Activated CD8-positive, alpha-beta T cell treated with anti-CD3 and anti-CD28 coated beads, Interleukin-2, amount 10 ng/mL, durations not matched to agents 7 days and 5 days (primary cell): ENCODE measurements around the gene ZNF747. TPM values are rescaled to one million over a fixed set of nuclear protein-coding genes. Genes with fewer than 3 reads are reported as not detected.

ENCODE experiments used
- ATAC-seq: fragments of 150-1000 bp; cut with Tn5 transposase; one replicate; pipeline ENCODE4 v1.10.0; 2021; ENCODE audit warnings: moderate library complexity
- CTCF ChIA-PET: fragments of 350-600 bp; sonication (Branson Sonifier 250); formaldehyde crosslinking; loops from one replicate; lab custom pipeline; 2021; ENCODE audit warnings: antibody characterized with exemption; lab: Charles Lee
- POLR2A ChIA-PET: fragments of 350-600 bp; sonication (Branson Sonifier 250); formaldehyde crosslinking; loops from one replicate; lab custom pipeline; 2021; ENCODE audit warnings: antibody characterized with exemption; lab: Charles Lee
- DNase-seq: peaks from one replicate; pipeline ENCODE4 v3.0.0-alpha.2; 2020
- H3K27ac Mint-ChIP-seq: one replicate; pipeline ENCODE4 v1.8.0; 2021; ENCODE audit warnings: mild to moderate bottlenecking, mixed read lengths
- H3K27me3 Mint-ChIP-seq: one replicate; pipeline ENCODE4 v1.8.0; 2021; ENCODE audit warnings: low read depth, mixed read lengths
- H3K36me3 Mint-ChIP-seq: one replicate; pipeline ENCODE4 v1.8.0; 2021; ENCODE audit warnings: low read depth, mixed read lengths
- H3K4me1 Mint-ChIP-seq: one replicate; pipeline ENCODE4 v1.8.0; 2021; ENCODE audit warnings: low read depth, mixed read lengths
- H3K4me3 Mint-ChIP-seq: one replicate; pipeline ENCODE4 v1.8.0; 2021; ENCODE audit warnings: mild to moderate bottlenecking, mixed read lengths
- H3K9me3 Mint-ChIP-seq: one replicate; pipeline ENCODE4 v1.8.0; 2022; ENCODE audit warnings: mixed read lengths; ENCODE audit not compliant: insufficient read depth
- total RNA-seq, 2 experiments: library from RNA; stranded (reverse); gene quantifications; one replicate each; pipeline ENCODE4 v1.2.3, GENCODE V29; 2021

Gene ZNF747
- total RNA-seq = 10 to 100 TPM in 1 of 2 experiments, 1 to 10 TPM in 1; 8.9 to 10.8 TPM

GRCh38 chr16:30534368-30535105, at the start of gene ZNF747:
ZNF747 (minus strand) TSS chr16:30534858; CDS start chr16:30534679, 179 bp downstream.
- H3K9me3 Mint-ChIP-seq = no peaks in the 10 kb centered on the region
- peak within 1 kb of the TSS; percentile 85 for H3K4me3 Mint-ChIP-seq
- H3K36me3 Mint-ChIP-seq = peaks cover 30% of the 10 kb centered on the region
- H3K27ac Mint-ChIP-seq = peak within 1 kb of the TSS; percentile 95
- DNase-seq = peak; percentile 94
- ChIA-PET POLR2A (interaction anchor here (0.6 to 4.3 kb wide), 31 partner anchors 7 to 162 kb away, joined by 3 to 80 read pairs (median 5); partner anchors contain the start of genes DCTPP1, ITGAL, PRR14 and ZNF688), CTCF (interaction anchor here (0.7 to 4.5 kb wide), 28 partner anchors 7 to 159 kb away, joined by 3 to 76 read pairs (median 6); partner anchors contain the start of genes DCTPP1, PRR14, ZNF688 and ZNF689)
- peaks cover 42% of the 10 kb centered on the region for H3K4me1 Mint-ChIP-seq
- ATAC-seq = peak; percentile 83
- no peaks in the 10 kb centered on the region for H3K27me3 Mint-ChIP-seq

- Mint-ChIP-seq H3K4me3 (no peak overlapping the region), H3K27me3 (no peaks in the 10 kb centered on the region), H3K9me3 (no peaks in the 10 kb centered on the region), H3K36me3 (peaks cover 48% of the 10 kb centered on the region), H3K4me1 (peaks cover 28% of the 10 kb centered on the region), H3K27ac (no peak overlapping the region)
- DNase-seq (no peak), ATAC-seq (no peak)
- CTCF ChIA-PET = interaction anchor here (1.7 kb wide), 1 partner anchor 15 kb away, joined by 6 read pairs; no protein-coding TSS in a partner anchor
- POLR2A ChIA-PET = interaction anchor here (0.6 kb wide), 1 partner anchor 28 kb away, joined by 3 read pairs; the partner anchor contains the start of gene ZNF689
Measured at GRCh38 chr16:30582611-30583340, 48.1 kb upstream of the ZNF747 start.

DNA sequence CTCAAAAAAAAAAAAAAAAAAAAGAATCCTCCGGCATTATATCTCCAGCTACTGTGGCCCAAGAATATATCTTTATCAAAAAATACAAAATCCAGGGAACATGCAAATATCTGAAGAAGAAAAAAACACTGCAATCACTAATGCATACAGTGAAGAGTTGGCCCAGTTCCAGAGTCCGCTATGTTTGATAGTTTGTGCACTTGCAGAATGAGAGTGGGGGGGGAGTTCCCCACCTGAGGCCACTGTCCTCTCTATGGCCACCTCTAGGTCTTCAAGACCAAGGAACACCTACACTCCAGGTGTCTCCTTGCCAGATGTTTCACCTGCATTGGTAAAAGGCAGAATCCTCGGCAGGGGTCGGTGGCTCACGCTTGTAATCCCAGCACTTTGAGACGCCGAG, 46.8 kb upstream of the ZNF747 start:
- DNase-seq (no peak), ATAC-seq (no peak)
- H3K27ac Mint-ChIP-seq = no peak overlapping the region
- ChIA-PET POLR2A (interaction anchor here (0.7 kb wide), 1 partner anchor 10 kb away, joined by 4 read pairs; the partner anchor contains the start of gene ZNF688), CTCF (interaction anchor here (1.7 kb wide), 1 partner anchor 17 kb away, joined by 6 read pairs; no protein-coding TSS in a partner anchor)
- no peaks in the 10 kb centered on the region for H3K27me3 Mint-ChIP-seq
- H3K4me3 Mint-ChIP-seq = no peak overlapping the region
- peaks cover 38% of the 10 kb centered on the region for H3K36me3 Mint-ChIP-seq
- H3K9me3 Mint-ChIP-seq = no peaks in the 10 kb centered on the region
- H3K4me1 Mint-ChIP-seq = peaks cover 18% of the 10 kb centered on the region

DNA sequence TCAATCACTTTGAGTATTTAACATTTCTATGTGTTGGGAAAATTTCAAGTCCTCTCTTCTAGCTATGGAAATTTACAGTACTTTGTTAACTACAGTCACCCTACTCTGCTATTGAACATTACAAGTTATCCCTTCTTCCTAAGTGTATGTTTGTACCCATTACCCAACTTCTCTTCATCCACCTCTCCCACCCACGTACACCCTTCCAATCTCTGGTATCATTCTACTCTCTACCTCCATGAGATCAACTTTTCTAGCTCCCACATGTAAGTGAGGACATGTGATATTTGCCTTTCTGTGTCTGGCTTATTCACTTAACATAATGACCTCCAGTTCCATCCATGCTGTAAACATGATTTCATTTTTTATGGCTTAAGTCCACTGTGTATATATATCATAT, 40.0 kb upstream of the ZNF747 start:
- ChIA-PET CTCF (interaction anchor here (1.0 to 1.2 kb wide), 2 partner anchors 24 to 41 kb away, joined by 3 to 4 read pairs; no protein-coding TSS in a partner anchor), POLR2A (no interaction called here)
- H3K36me3 Mint-ChIP-seq = peaks cover 28% of the 10 kb centered on the region
- ATAC-seq (no peak), DNase-seq (no peak)
- H3K4me1 Mint-ChIP-seq = peaks cover 29% of the 10 kb centered on the region
- H3K4me3 Mint-ChIP-seq = no peak overlapping the region
- no peaks in the 10 kb centered on the region for H3K9me3 Mint-ChIP-seq
- H3K27me3 Mint-ChIP-seq = no peaks in the 10 kb centered on the region
- no peak overlapping the region for H3K27ac Mint-ChIP-seq

- peak; percentile 98 for DNase-seq
- POLR2A ChIA-PET = interaction anchor here (0.6 to 3.3 kb wide), 23 partner anchors 10 to 388 kb away, joined by 3 to 61 read pairs (median 4); partner anchors contain the start of genes CORO1A, DCTPP1, PRR14 and SEPTIN1
- Mint-ChIP-seq H3K4me3 (peak within 1 kb of the TSS; percentile 98), H3K27me3 (no peaks in the 10 kb centered on the region), H3K4me1 (peaks cover 48% of the 10 kb centered on the region), H3K27ac (peak within 1 kb of the TSS; percentile 94), H3K36me3 (peaks cover 14% of the 10 kb centered on the region), H3K9me3 (no peaks in the 10 kb centered on the region)
- CTCF ChIA-PET = interaction anchor here (0.9 to 3.0 kb wide), 11 partner anchors 13 to 163 kb away, joined by 3 to 30 read pairs (median 11); partner anchors contain the start of genes DCTPP1, FBRS, ZNF747 and ZNF764
- peak; percentile 87 for ATAC-seq
Measured at GRCh38 chr16:30571445-30572322, 37.0 kb upstream of the ZNF747 start, which contains the start of gene ZNF688. ZNF688 (minus strand) TSS chr16:30571714; CDS start chr16:30571629, 85 bp downstream.

DNA sequence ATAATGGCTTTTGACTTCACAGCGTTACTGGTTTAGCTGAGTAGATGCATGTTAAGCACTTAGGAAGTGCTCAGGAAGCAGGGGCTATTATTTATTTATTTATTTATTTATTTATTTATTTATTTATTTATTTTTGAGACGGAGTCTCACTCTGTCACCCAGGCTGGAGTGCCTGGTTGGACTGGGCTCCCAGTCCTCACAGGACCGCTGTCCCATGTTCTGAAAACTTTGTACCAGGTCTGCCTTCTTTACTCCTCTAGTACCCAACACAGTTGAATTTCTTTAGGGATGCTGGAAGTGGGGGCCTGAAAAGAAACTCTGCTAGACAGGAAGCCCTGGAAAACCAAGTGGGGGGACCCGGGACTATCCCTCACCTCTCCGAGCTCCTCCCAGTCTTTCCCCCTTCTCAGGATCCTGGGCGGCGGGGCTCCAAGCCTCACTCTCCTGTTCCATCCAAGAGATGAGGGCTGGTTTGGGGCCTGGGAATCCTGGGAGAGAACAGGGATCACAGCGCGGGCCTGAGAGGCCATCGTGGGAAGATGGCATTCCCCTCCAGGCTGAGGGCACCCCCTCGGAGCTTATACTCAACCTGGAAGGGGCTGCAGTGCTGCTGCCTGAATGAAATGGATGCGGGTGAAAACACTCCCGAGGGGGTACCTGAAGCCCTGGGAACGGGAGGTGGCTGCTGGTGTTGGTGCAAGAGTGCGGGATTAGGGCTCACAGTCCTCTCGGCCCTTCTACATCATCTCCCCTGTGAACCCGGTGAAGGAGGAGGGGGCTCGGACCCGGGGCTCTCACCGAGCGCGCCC, 36.2 kb upstream of the ZNF747 start:
- H3K36me3 Mint-ChIP-seq = peaks cover 14% of the 10 kb centered on the region
- ChIA-PET POLR2A (interaction anchor here (1.0 to 3.3 kb wide), 8 partner anchors 9 to 127 kb away, joined by 3 to 61 read pairs (median 15); partner anchors contain the start of genes ZNF747, ZNF764 and ZNF785), CTCF (interaction anchor here (2.4 to 3.0 kb wide), 5 partner anchors 13 to 141 kb away, joined by 11 to 30 read pairs (median 22); partner anchors contain the start of genes DCTPP1, ZNF747, ZNF764 and ZNF785)
- H3K27ac Mint-ChIP-seq = peak overlapping the region; percentile 91
- no peak for DNase-seq
- peaks cover 51% of the 10 kb centered on the region for H3K4me1 Mint-ChIP-seq
- H3K27me3 Mint-ChIP-seq = no peaks in the 10 kb centered on the region
- no peaks in the 10 kb centered on the region for H3K9me3 Mint-ChIP-seq
- no peak for ATAC-seq
- H3K4me3 Mint-ChIP-seq = peak overlapping the region; percentile 98

DNA sequence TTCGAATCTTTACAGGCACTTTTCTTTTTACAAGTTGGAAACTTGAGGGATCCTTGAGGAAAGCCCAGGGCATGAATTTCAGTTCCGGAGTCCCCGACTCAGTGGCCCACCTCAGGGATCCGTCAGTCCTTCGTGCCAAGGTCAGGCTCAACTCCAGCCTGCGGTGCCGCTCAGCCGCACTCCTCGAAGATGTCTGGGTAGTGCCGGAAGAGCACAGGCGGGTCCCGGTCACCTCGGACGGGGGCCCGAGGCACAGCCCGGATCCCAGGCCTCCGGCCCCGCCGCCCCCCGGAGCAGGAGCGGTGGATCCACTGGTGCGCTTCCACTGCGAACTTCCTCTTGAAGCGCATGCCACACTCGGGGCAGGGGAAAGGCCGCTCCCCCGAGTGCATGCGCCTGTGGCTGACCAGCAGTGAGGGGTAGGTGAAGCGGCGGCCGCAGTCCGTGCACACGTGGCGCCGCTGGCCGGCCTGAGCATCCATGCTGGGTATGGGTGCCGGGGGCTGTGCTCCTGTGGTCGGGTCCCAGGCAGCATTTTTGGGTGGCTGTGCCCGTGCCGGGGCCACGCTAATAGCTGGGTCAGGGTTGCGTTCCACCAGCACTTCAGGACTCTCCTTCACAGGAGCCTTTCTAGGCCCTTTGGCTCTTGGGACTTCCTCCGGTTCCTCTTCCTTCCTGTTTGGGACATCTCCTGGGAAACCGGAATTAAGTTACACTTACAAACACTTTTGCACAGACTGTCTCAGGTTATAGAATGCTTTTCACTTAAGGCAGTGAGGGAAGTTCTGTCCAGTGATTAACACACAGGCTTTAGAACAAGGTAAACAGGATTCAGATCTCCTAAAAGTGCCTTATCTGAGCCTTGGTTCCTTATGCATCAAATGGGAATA, 35.3 kb upstream of the ZNF747 start:
- POLR2A ChIA-PET = interaction anchor here (2.4 to 3.3 kb wide), 4 partner anchors 12 to 35 kb away, joined by 17 to 61 read pairs (median 46); partner anchors contain the start of genes ZNF747, ZNF764 and ZNF785
- Mint-ChIP-seq H3K4me3 (peak overlapping the region; percentile 31), H3K27ac (peak overlapping the region; percentile 39), H3K27me3 (no peaks in the 10 kb centered on the region), H3K4me1 (peaks cover 50% of the 10 kb centered on the region), H3K36me3 (peaks cover 14% of the 10 kb centered on the region), H3K9me3 (no peaks in the 10 kb centered on the region)
- CTCF ChIA-PET = interaction anchor here (2.4 to 3.0 kb wide), 4 partner anchors 15 to 140 kb away, joined by 11 to 30 read pairs (median 20); partner anchors contain the start of genes DCTPP1, ZNF747 and ZNF785
- DNase-seq (no peak), ATAC-seq (no peak)

GRCh38 chr16:30569281-30569680, 34.6 kb upstream of the ZNF747 start:
- Mint-ChIP-seq H3K4me3 (no peak overlapping the region), H3K9me3 (no peaks in the 10 kb centered on the region), H3K4me1 (peaks cover 46% of the 10 kb centered on the region), H3K27ac (peak overlapping the region; percentile 67), H3K36me3 (peaks cover 11% of the 10 kb centered on the region), H3K27me3 (no peaks in the 10 kb centered on the region)
- ATAC-seq (no peak), DNase-seq (no peak)
- POLR2A ChIA-PET = interaction anchor here (3.9 kb wide), 1 partner anchor 34 kb away, joined by 27 read pairs; the partner anchor contains the start of gene ZNF747
- CTCF ChIA-PET = interaction anchor here (1.0 to 2.8 kb wide), 4 partner anchors 11 to 160 kb away, joined by 3 to 9 read pairs (median 6); partner anchors contain the start of genes DCTPP1 and ZNF764
